Activated B cell treated with CpG ODN at 0.5 μM for 24 hours (primary cell): ENCODE measurements around the gene WWC1. TPM values are rescaled to one million over a fixed set of nuclear protein-coding genes. Genes with fewer than 3 reads are reported as not detected.

Source experiments
- ATAC-seq: fragments of 200-7000 bp; cut with Tn5 transposase; one replicate; pipeline ENCODE4 v1.10.0; 2021; ENCODE audit warnings: low read depth, mild to moderate bottlenecking, moderate library complexity
- CTCF ChIA-PET: fragments of 350-600 bp; sonication (Branson Sonifier 250); formaldehyde crosslinking; loops from one replicate; lab custom pipeline; 2021; ENCODE audit warnings: antibody characterized with exemption; lab: Charles Lee
- POLR2A ChIA-PET: fragments of 350-600 bp; sonication (Branson Sonifier 250); formaldehyde crosslinking; loops from one replicate; lab custom pipeline; 2021; ENCODE audit warnings: antibody characterized with exemption; lab: Charles Lee
- DNase-seq: peaks from one replicate; pipeline ENCODE4 v3.0.0; 2022
- H3K27ac Mint-ChIP-seq: one replicate; pipeline ENCODE4 v1.8.0; 2020; ENCODE audit warnings: mixed read lengths
- H3K27me3 Mint-ChIP-seq: one replicate; pipeline ENCODE4 v1.8.0; 2021; ENCODE audit warnings: mixed read lengths
- H3K36me3 Mint-ChIP-seq: one replicate; pipeline ENCODE4 v1.8.0; 2021; ENCODE audit warnings: low read depth, mixed read lengths
- H3K4me1 Mint-ChIP-seq: one replicate; pipeline ENCODE4 v1.8.0; 2021; ENCODE audit warnings: mixed read lengths
- H3K4me3 Mint-ChIP-seq: one replicate; pipeline ENCODE4 v1.8.0; 2020; ENCODE audit warnings: mild to moderate bottlenecking, mixed read lengths
- H3K9me3 Mint-ChIP-seq: one replicate; pipeline ENCODE4 v1.8.0; 2020; ENCODE audit warnings: mixed read lengths
- intact Hi-C: fragments of 100-400 bp; cut with micrococcal nuclease; formaldehyde crosslinking; loops from one replicate; pipeline ENCODE4 v1.15.1; 2024
- total RNA-seq: library from RNA; stranded (reverse); gene quantifications from 2 replicates; pipeline ENCODE4 v1.2.3, GENCODE V29; 2022
- TF ChIP-seq, protein P1 (sequence below): fragments of 200-600 bp; IDR thresholded peaks from one replicate; pipeline ENCODE4 v1.8.0; 2022; ENCODE audit warnings: antibody characterized with exemption, mild to moderate bottlenecking

The WWC1 gene
- total RNA-seq, 1 donor from 2014 or later = 2.0 TPM

DNA sequence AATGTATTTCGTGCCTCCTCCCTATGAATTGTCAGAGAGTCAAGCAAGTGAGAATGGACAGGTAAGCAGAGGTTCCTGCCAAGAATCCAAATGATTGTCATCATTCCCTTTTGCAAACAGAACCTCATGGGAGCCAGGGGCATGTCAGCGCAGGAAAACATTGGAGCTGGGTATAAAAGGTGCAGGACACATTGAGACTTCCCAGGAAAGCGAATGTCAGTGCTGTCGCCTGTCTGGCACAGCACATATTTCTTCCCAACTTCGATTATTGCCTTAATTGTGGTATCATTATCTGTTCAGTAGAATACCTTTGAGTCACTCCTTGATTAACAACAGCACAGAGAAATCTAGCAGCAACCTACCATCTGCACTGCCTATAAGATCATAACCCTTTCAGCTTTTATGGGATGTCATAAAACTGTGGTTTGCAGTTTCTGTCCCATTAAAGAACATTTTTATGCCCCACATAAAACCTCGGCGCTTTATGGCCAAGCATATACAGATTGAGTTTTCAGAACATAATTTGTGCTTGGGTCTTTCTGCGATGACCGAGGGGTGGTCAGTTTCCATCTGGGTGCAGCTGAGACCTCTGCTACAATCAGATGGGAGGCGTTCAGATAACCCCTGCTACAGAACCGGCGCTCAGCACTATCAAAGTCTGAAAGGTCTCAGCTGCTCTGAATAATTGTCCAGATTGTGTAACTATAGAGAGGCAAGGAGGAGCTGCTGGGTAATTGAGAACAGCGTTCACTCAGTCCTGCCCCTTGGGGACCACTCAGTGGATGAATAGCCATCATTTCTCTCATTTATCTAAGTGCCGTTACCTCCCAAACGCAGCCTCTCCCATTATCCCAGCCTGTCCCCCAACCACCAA lies 30.9 kb upstream of the WWC1 start:
- ChIA-PET CTCF (no interaction called here), POLR2A (no interaction called here)
- intact Hi-C loops = no loop called here
- Mint-ChIP-seq H3K4me1 (no peaks in the 10 kb centered on the region), H3K4me3 (no peak overlapping the region), H3K36me3 (no peaks in the 10 kb centered on the region), H3K9me3 (no peaks in the 10 kb centered on the region), H3K27me3 (no peaks in the 10 kb centered on the region), H3K27ac (no peak overlapping the region)
- DNase-seq (no peak), ATAC-seq (no peak)
- TF ChIP-seq, protein P1, sequence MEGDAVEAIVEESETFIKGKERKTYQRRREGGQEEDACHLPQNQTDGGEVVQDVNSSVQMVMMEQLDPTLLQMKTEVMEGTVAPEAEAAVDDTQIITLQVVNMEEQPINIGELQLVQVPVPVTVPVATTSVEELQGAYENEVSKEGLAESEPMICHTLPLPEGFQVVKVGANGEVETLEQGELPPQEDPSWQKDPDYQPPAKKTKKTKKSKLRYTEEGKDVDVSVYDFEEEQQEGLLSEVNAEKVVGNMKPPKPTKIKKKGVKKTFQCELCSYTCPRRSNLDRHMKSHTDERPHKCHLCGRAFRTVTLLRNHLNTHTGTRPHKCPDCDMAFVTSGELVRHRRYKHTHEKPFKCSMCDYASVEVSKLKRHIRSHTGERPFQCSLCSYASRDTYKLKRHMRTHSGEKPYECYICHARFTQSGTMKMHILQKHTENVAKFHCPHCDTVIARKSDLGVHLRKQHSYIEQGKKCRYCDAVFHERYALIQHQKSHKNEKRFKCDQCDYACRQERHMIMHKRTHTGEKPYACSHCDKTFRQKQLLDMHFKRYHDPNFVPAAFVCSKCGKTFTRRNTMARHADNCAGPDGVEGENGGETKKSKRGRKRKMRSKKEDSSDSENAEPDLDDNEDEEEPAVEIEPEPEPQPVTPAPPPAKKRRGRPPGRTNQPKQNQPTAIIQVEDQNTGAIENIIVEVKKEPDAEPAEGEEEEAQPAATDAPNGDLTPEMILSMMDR = no peak

- Mint-ChIP-seq H3K4me3 (no peak overlapping the region), H3K27me3 (no peaks in the 10 kb centered on the region), H3K36me3 (no peaks in the 10 kb centered on the region), H3K27ac (no peak overlapping the region), H3K4me1 (no peaks in the 10 kb centered on the region), H3K9me3 (no peaks in the 10 kb centered on the region)
- DNase-seq (no peak), ATAC-seq (no peak)
- TF ChIP-seq, protein P1 = no peak
- intact Hi-C loops = no loop called here
- POLR2A ChIA-PET = no interaction called here
- CTCF ChIA-PET = no interaction called here
Measured at GRCh38 chr5:168261227-168261571, 30.2 kb upstream of the WWC1 start.

- Mint-ChIP-seq H3K27ac (no peak overlapping the region), H3K27me3 (peaks cover 3% of the 10 kb centered on the region), H3K4me3 (no peak overlapping the region), H3K36me3 (no peaks in the 10 kb centered on the region), H3K9me3 (no peaks in the 10 kb centered on the region), H3K4me1 (no peaks in the 10 kb centered on the region)
- intact Hi-C loops = no loop called here
- ATAC-seq = no peak
- POLR2A ChIA-PET = no interaction called here
- TF ChIP-seq, protein P1 = no peak
- no peak for DNase-seq
- CTCF ChIA-PET = no interaction called here
Measured at GRCh38 chr5:168262042-168262743, 29.3 kb upstream of the WWC1 start.

DNA sequence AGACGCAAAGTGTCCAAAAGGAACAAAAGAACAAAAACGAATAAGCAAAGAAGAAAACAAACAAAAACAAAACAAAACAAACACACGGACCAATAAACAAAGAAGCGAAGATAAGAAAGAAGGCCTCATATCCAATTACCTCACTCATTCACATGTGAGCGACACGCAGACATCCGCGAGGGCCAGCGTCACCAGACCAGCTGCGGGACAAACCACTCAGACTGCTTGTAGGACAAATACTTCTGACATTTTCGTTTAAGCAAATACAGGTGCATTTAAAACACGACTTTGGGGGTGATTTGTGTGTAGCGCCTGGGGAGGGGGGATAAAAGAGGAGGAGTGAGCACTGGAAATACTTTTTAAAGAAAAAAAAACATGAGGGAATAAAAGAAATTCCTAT lies 28.3 kb upstream of the WWC1 start:
- Mint-ChIP-seq H3K36me3 (no peaks in the 10 kb centered on the region), H3K4me1 (no peaks in the 10 kb centered on the region), H3K4me3 (no peak overlapping the region), H3K27me3 (peaks cover 4% of the 10 kb centered on the region), H3K27ac (no peak overlapping the region), H3K9me3 (no peaks in the 10 kb centered on the region)
- POLR2A ChIA-PET = no interaction called here
- CTCF ChIA-PET = no interaction called here
- DNase-seq (no peak), ATAC-seq (no peak)
- intact Hi-C loops = no loop called here
- TF ChIP-seq, protein P1 = no peak

- ATAC-seq (no peak), DNase-seq (no peak)
- intact Hi-C loops = no loop called here
- Mint-ChIP-seq H3K4me1 (peaks cover 9% of the 10 kb centered on the region), H3K36me3 (no peaks in the 10 kb centered on the region), H3K27ac (no peak overlapping the region), H3K4me3 (no peak overlapping the region), H3K27me3 (peaks cover 19% of the 10 kb centered on the region), H3K9me3 (no peaks in the 10 kb centered on the region)
- CTCF ChIA-PET = no interaction called here
- POLR2A ChIA-PET = no interaction called here
- TF ChIP-seq, protein P1 = no peak
Measured at GRCh38 chr5:168266016-168266415, 25.4 kb upstream of the WWC1 start.
